ENCODE data around the gene IPO7.

- TF ChIP-seq CTCF (IDR thresholded peaks at IDR 0.05) (no peak), POLR2A (IDR thresholded peaks at IDR 0.05) (no peak)
Measured at GRCh38 chr11:9357041-9357440, 27.4 kb upstream of the IPO7 start.

Measured in vagina (tissue), 2 donors.